GM20431 (cell line): ENCODE results near the gene SLC25A4.

ENCODE experiments used
- in situ Hi-C: fragments of 300-500 bp; cut with MseI, MboI; formaldehyde crosslinking; loops from one replicate; pipeline ENCODE4 v1.15.0; 2020; ENCODE audit warnings: low sequenced_read_pairs; ENCODE audit not compliant: unreplicated experiment

SLC25A4 gene

DNA sequence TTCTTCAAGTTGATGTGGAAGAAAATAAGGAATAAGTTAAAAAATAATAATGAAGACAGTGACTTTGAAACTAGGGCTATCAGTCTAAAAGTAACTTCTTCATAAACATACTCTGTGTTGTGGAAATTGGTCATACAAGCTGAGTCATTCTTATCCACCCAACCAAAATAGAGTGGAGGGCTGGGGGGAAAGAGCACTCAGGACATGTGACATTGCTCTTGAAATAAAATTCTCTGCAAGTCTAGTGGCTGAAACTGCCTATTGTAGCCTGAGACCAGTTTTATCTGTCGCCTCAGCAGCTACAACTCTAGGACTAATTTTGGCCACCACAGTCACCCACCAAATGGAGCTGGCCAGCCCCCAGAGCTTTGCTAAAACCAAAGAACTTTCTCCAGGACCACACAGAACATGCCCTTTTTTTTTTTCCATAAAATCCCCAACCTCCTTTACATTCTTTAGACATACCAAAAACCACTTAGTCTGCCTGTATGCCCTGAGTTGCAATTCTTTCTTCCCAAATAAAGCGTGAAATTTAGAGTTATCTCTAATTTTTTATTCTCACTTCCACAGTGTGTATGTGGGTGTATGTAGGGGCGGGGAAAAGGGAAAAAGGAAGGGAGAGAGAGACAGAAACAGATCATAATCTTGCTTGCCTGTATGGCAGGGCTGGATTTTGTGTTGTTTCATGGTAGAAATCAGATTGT, 23.0 kb upstream of the SLC25A4 start:
- in situ Hi-C loops = no loop called here

DNA sequence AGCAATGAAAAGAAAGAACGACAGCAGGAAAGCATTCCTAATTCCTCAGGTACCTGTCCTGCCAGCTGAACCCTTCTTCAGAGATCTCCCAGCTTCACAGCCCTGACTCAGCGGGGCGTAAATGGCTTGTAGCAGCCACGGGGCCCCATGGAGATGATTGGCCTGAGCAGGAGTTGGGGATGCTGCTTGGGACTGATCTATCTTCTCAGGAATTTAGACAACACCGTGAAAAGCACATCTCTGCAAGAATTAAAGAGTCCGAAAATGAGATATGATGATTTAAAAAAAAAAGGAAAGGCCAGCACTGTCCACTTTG, 22.5 kb upstream of the SLC25A4 start:
- in situ Hi-C loops = no loop called here

DNA sequence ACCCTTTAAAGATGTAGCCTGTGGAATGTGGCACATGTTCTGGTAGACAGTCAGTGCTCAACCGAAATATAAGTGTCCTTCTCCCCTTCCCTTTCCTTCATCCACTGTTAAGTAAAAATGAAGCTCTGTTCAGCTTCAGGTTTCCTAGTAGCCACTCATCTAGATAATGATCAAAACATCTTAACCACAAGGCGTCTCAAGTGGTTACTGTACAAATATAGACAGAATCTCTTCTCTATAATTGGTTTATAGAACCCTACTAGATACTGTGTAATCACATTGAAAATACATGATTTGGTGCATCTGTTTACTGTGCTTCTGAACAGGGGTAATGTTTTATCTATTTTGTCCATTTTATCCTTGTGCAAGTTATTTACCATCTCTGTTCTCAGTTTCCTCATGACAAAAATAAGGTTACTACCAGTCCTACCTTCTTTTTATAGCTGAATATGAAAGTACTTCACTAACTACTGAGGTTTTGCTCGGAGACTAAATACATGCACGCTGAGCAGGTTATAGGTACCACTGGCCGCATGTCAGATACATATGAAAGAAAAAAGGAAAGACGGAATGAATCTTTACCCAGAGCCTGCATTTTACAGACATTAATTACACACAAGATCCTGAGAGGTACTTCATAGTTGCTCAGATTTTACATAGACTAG, 20.3 kb upstream of the SLC25A4 start:
- in situ Hi-C loops = no loop called here

DNA sequence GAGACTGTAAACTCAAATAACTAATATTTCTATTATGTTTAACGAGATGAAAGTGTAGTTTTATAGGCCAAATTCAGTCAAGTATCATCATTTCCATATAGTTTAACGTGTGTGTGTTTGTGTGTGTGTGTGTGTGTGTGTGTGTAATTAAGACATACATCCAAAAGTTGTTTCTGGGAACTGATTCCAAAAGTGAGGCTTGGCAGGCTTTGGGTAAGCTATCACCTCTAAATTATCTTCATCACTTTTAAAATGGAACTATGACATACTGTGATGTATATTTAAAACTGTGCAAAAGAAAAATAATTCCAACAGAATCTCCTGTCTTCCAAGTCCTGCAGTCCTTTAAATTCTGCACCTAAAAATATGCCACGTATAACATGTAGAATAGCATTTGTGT, 19.1 kb upstream of the SLC25A4 start:
- in situ Hi-C loops = no loop called here

DNA sequence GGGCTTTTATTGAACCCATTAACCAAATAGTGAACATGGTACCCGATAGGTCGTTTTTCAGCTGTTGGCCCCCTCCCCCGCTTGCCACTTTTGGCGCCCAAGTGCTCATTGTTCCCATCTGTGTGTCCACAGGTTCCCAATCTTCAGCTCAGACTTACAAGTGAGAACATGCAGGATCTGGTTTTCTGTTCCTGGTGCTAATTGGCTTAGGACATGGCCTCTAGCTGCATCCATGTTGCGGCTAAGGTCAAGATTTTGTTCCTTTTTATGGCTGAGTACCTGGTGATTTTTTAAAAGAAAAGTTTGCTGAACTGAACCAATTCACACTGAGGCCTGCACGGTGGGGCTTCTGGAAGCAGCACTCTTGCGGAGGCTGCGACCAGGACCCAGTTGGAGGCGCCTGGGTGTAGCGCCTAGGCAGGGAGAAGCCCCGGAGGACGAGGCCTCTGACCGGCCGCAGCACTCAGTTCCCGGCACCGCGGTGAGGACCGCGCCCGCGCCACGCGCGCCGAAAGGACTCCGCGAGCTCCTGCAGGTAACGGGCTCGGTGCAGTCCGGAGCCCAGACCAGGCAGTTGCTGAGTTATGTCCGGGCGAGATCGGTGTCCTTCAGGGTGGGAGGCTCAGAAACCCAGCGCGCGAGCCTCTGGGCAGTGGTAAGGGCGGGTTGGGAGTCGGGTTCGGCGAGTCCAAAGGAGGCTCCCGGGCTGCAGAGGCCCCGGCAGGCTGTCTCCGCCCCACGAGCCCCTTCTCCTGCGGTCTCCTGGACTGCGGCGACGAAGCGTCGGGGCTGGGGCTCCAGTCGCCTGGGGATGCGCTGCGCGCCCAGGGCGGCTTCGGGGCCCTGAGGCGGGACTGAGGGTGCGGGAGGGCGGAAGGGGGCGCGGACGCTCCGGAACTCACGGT, 15.8 kb upstream of the SLC25A4 start:
- in situ Hi-C loops = no loop called here

DNA sequence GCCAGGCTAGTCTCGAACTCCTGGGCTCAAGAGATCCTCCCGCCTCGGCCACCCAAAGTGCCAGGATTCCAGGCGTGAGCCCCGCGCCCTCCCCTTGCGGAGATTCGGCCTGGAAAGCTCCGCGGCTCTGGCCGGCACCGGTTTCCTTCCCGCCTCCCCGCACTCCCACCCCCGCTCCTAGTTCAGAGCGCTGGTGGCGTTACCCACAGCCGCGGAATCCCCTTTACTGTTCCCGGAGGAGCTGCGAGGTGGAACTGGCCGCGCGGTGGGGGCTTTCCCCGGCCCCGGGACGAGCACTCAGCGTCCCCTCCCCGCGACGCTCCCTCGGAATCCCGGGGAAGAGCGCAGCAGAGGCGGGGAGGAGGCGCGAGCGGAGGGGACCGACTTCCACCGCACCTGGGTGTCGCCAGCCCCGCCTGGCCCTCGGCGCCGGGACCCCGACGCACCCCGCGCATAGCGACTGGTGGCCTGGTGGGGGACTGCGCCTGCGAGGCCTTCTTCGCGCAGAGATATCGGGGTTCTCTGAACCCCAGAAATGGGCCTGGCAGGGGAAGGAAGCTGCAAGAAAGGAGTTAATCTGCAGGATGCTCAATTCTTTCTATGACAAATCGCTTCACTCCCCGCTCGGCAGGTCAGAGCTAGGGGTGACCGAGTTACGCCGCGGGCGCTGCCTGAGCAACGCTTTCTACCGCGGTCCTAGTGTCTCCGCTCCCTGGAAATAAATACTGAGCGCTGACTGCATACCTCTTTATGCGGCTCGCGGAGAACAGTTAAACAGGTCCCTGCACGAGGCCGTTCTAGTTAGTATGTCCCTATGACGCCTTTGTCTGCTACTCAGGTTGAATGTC, 14.6 kb upstream of the SLC25A4 start:
- in situ Hi-C loops = no loop called here

DNA sequence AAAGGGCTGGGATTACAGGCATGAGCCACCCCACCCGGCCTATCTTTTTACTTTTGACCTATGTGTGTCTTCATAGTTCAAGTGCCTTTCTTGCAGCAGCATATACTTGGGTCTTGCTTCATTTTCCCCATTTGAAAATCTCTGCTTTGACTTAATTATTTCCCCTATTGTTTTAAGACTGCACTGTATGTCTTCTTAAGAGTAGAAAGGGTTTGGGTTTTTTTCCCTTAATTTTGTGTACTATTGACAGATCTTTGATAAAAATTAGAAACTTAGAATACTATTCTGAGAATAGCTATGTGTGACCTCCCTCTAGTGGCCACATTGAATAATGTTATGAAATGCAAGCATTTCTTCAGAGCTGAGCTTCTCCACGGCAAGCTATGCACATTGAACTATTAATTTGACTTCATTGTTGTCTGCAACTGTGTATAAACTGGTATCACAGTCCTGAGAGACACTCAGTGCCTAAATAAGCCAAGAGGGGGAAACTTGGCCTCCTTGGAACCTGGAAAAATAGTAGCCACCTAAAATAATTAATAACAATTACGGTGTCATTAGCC, 8.7 kb upstream of the SLC25A4 start:
- in situ Hi-C loops = no loop called here

DNA sequence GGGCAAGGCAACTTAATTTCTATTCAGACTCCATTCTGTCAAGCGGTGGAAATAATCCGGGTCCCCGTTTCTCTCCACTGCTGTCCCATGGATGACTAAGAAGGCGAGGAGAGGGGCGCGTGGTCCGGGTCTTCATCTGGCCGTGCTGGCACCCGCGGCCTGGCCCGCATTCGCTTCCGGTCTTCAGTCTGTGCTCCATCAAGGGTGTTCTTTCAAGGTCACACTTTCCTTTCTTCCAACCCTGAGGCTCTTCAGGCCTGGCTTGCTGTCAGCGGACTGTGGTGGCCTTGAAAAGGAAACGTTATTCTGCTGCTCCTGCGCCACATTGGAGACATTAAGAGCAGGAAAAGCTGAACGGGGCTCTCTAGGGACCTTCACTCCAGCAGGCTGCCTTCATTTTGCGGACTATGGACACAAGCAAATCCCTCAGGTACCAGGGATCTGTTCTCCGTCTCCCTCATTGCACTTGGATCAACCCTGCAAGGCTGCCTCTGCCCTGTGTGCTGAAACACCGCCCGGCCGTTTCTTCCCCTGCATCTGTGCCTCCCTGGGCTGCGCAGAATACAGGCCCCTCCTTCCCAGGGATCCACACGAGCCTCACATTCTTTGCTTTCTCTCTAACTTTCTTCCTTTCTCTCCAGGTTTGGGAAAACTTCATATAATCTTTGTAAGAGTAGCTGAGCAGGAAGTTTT, 5.7 kb upstream of the SLC25A4 start:
- in situ Hi-C loops = no loop called here

DNA sequence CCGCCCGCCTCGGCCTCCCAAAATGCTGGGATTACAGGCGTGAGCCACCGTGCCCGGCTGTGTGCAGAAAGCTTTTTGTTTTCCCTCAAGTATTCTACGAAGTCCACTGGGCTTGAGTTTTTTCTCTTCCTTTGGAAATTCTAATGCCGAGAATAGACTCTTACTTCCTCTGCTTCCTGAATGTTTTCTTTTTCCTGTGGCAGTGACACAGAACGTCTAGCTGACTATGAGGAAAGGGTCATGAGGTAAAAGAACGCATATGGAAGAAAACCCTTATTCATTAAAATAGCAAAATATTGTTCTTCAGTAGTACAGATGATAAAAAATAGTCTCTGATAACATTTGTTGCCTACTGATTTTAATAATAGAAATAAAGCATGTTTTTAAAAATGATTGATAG, 4.9 kb upstream of the SLC25A4 start:
- in situ Hi-C loops = no loop called here

DNA sequence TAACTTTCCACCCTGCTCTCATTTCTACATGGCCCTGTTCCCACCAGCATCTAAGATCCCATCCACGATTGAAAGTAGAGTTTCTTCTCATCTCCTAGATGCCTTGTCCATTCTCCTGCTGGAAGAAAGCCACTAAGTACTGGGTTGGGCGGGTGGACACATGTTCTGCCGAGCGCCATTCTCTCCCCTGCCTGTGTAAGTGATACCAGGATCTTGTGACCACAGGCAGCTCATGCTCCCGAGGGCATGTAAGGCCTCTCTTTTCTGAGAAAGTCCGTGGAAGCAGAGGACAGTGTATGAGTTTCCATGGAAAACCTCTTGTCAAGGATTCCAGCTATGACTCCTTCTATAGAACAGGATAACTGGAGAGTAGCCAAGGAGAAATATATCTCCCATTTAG, 3.3 kb upstream of the SLC25A4 start:
- in situ Hi-C loops = no loop called here

DNA sequence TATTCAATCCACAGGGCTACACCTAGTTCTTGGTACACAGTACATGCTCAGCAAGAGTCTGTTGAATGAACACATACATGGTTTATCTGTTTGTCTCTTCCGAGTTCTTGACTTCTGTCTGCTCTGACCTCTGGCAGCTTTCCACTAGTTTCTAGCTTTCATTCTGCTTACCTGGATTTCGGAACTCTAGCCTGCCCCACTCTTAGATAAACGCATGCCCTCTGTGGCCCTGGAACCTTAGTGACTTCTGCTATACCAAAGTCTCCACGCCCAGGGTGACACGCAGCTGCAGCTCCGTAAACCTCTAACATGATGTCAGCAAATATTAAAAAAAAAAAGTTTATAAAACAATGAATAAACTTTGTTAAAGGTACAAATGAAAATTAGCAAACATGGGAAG, 1.3 kb upstream of the SLC25A4 start:
- in situ Hi-C loops = no loop called here

DNA sequence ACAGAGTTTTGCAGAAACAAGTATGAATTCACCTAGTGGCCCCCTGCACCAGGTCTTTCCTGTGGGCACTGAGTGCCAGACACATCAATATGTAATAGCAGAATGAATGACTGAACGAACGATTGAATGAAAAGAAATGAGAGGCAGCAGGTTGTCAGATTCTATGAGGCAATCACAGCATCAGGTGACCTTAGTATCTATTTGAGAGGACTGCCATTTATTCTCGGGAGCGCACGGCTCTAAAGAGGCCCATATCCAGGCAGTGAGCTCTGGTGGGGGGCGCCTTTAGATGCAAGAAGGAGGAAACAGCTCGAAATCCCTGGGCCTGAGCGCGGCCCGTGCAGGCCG, 528 bp upstream of the SLC25A4 start:
- in situ Hi-C loops = no loop called here

DNA sequence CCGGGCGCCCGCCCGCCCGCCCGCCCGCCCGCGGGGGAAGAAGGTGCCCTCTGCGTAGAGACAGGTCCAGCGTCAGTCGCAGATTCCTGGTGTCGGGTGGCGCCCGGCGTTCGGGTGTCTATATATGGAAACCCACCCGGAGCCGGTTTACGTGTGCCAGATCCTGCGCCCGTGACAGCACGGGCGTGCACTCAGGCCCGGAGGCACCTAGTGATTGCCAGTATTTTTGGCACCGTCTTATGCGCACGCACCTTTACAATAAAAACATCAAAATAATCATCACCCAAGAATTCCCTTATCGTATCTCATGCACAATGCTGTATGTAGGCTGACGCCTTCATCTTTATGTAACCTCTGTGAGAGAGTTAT, 519 bp downstream of the SLC25A4 start:
- in situ Hi-C loops = no loop called here

DNA sequence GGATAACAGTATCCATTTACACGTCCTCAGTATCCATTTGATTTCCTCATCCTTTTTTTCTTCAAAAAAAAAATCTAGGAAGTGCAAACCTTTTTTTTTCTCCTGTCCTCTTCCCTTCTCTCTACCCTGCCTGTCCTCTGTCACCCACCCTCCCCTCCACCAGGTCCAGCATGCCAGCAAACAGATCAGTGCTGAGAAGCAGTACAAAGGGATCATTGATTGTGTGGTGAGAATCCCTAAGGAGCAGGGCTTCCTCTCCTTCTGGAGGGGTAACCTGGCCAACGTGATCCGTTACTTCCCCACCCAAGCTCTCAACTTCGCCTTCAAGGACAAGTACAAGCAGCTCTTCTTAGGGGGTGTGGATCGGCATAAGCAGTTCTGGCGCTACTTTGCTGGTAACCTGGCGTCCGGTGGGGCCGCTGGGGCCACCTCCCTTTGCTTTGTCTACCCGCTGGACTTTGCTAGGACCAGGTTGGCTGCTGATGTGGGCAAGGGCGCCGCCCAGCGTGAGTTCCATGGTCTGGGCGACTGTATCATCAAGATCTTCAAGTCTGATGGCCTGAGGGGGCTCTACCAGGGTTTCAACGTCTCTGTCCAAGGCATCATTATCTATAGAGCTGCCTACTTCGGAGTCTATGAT, 1.7 kb downstream of the SLC25A4 start:
- in situ Hi-C loops = no loop called here

DNA sequence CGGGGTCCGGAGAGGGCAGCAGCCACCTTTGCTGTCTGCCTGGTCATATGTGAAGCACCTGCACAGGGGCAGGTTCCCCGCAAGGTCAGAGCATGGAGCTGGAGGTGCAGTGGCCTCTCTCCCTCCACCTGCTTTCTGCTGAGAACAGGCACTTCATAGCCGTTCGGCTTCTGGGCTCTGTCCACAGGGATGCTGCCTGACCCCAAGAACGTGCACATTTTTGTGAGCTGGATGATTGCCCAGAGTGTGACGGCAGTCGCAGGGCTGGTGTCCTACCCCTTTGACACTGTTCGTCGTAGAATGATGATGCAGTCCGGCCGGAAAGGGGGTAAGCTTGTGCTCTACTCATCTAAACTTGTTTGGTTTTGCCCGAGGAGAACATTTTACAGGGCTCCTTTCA, 2.5 kb downstream of the SLC25A4 start:
- in situ Hi-C loops = no loop called here

DNA sequence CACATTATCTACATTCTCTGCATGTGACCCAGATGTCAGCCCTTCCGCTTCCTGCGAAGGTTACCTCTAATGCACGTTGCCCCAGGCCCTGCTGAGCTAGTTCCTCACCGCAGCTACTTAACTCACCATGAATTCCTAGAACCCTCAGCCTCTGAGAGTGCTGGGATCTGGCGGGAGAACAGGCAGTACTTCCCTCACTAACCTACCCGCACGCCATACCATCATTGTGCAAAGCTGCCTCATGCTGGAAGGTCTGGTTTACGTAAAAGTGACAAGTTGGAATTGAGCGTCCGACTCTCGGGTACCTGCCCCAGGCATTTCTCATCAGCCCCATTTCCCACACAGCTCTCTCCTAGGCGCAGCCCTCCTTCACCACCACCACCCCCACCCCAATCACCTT, 6.3 kb downstream of the SLC25A4 start:
- in situ Hi-C loops = no loop called here

DNA sequence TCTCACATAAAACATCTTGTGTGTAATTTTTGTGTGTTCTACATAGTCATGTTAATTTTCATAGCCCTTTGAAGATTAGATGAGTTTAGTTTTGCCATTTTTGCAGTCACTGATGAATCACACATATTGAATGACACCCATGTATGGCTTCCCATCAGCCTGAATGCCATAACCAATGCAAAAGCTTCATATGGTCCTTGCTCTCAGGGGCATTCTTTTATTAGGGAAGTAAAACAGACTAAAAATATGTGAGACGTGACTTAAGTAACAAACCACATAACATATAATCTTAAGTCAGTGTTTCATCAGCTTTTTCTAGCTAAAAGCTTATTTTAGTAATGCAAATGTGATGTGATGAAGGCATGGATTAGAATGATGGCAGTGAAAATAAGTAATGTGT, 8.2 kb downstream of the SLC25A4 start:
- in situ Hi-C loops = no loop called here

DNA sequence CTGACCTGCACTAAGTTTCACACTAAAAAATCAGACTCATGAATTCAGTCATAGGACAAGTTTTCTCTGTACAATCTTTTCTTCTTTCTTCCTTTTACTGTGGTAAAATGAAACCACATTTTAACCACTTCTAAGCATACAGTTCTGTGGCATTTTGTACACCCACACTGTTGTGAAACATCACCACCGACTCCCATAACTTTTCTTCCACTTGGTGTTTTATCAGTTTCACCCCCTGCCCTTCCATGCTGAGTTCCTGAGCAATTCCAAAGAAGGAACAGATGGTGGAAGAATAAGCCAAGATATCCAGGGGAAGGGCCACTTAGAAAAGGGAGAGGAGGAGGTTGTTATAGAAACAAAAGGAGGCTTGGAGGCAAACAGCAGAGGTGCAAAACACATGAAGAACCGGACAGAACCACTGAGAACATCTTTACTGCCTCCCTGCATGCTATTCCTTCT, 22.6 kb downstream of the SLC25A4 start:
- in situ Hi-C loops = no loop called here

DNA sequence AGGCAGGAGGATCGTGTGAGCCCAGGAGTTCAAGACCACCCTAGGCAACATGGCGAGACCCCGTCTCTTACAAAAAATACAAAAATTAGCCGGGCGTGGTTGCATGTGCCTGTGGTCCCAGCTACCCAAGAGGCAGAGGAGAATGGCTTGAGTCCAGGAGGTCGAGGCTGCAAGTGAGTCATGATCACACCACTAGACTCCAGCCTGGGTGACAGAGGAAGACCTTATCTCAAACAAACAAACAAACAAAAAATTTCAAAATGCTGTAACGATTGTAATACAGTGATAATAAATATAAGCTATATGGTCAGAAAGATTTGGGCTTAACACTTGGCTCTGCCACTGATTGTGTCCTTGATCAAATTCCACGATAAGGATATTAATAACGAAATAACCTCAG, 24.2 kb downstream of the SLC25A4 start:
- in situ Hi-C loops = no loop called here
